ENCODE results near the gene AHNAK.
A peak's percentile ranks its signal among the peaks of the same experiment; 100 is the strongest.
"Not testable (repeated sequence)": the region's sequence is repeated elsewhere in the genome, so short reads cannot be mapped to it uniquely, and the experiment has no call there.

Gene AHNAK

GRCh38 chr11:62505059-62505439 lies 41.6 kb downstream of the AHNAK start:
- H3K27ac ChIP-seq (ENCODE audit: low read length) = no peak overlapping the region
- no peaks in the 10 kb centered on the region for H3K9me3 ChIP-seq (ENCODE audit: control insufficient read depth, low read depth, low read length)
- H3K9ac ChIP-seq (ENCODE audit: low read length) = peak overlapping the region; percentile 8
- H3K4me3 ChIP-seq (ENCODE audit: low read length) = peak overlapping the region; percentile 43
- H3K4me1 ChIP-seq (ENCODE audit: control insufficient read depth, low read depth, low read length) = peaks cover 23% of the 10 kb centered on the region
- H3K27me3 ChIP-seq (ENCODE audit: control insufficient read depth, insufficient read depth, low read length) = peaks cover 13% of the 10 kb centered on the region
- H3K36me3 ChIP-seq (ENCODE audit: control insufficient read depth, low read depth, low read length) = no peaks in the 10 kb centered on the region

GRCh38 chr11:62504158-62504973 lies 42.2 kb downstream of the AHNAK start:
- H3K4me3 ChIP-seq (ENCODE audit: low read length) = peak overlapping the region; percentile 43
- H3K36me3 ChIP-seq (ENCODE audit: control insufficient read depth, low read depth, low read length) = no peaks in the 10 kb centered on the region
- peaks cover 28% of the 10 kb centered on the region for H3K4me1 ChIP-seq (ENCODE audit: control insufficient read depth, low read depth, low read length)
- H3K27me3 ChIP-seq (ENCODE audit: control insufficient read depth, insufficient read depth, low read length) = peaks cover 13% of the 10 kb centered on the region
- no peak overlapping the region for H3K27ac ChIP-seq (ENCODE audit: low read length)
- H3K9ac ChIP-seq (ENCODE audit: low read length) = peak overlapping the region; percentile 8
- H3K9me3 ChIP-seq (ENCODE audit: control insufficient read depth, low read depth, low read length) = no peaks in the 10 kb centered on the region

GRCh38 chr11:62502030-62502730 lies 44.4 kb downstream of the AHNAK start:
- no peaks in the 10 kb centered on the region for H3K36me3 ChIP-seq (ENCODE audit: control insufficient read depth, low read depth, low read length)
- H3K4me1 ChIP-seq (ENCODE audit: control insufficient read depth, low read depth, low read length) = peaks cover 14% of the 10 kb centered on the region
- H3K27me3 ChIP-seq (ENCODE audit: control insufficient read depth, insufficient read depth, low read length) = peaks cover 13% of the 10 kb centered on the region
- no peak overlapping the region for H3K27ac ChIP-seq (ENCODE audit: low read length)
- H3K9me3 ChIP-seq (ENCODE audit: control insufficient read depth, low read depth, low read length) = no peaks in the 10 kb centered on the region
- no peak overlapping the region for H3K9ac ChIP-seq (ENCODE audit: low read length)
- H3K4me3 ChIP-seq (ENCODE audit: low read length) = no peak overlapping the region

- Histone ChIP-seq H3K36me3 (ENCODE audit: control insufficient read depth, low read depth, low read length) (no peaks in the 10 kb centered on the region), H3K9ac (ENCODE audit: low read length) (no peak overlapping the region), H3K4me3 (ENCODE audit: low read length) (no peak overlapping the region), H3K9me3 (ENCODE audit: control insufficient read depth, low read depth, low read length) (no peaks in the 10 kb centered on the region), H3K4me1 (ENCODE audit: control insufficient read depth, low read depth, low read length) (peaks cover 14% of the 10 kb centered on the region), H3K27ac (ENCODE audit: low read length) (no peak overlapping the region), H3K27me3 (ENCODE audit: control insufficient read depth, insufficient read depth, low read length) (peaks cover 13% of the 10 kb centered on the region)
Observed at GRCh38 chr11:62501432-62501891, 45.1 kb downstream of the AHNAK start.

- no peak overlapping the region for H3K9ac ChIP-seq (ENCODE audit: low read length)
- no peak overlapping the region for H3K27ac ChIP-seq (ENCODE audit: low read length)
- no peak overlapping the region for H3K4me3 ChIP-seq (ENCODE audit: low read length)
- H3K36me3 ChIP-seq (ENCODE audit: control insufficient read depth, low read depth, low read length) = no peaks in the 10 kb centered on the region
- H3K9me3 ChIP-seq (ENCODE audit: control insufficient read depth, low read depth, low read length) = no peaks in the 10 kb centered on the region
- H3K4me1 ChIP-seq (ENCODE audit: control insufficient read depth, low read depth, low read length) = peaks cover 14% of the 10 kb centered on the region
- H3K27me3 ChIP-seq (ENCODE audit: control insufficient read depth, insufficient read depth, low read length) = peaks cover 13% of the 10 kb centered on the region
Observed at GRCh38 chr11:62500650-62501030, 46.0 kb downstream of the AHNAK start.

GRCh38 chr11:62499944-62500649 lies 46.5 kb downstream of the AHNAK start:
- Histone ChIP-seq H3K9me3 (ENCODE audit: control insufficient read depth, low read depth, low read length) (no peaks in the 10 kb centered on the region), H3K9ac (ENCODE audit: low read length) (no peak overlapping the region), H3K4me1 (ENCODE audit: control insufficient read depth, low read depth, low read length) (peaks cover 12% of the 10 kb centered on the region), H3K27me3 (ENCODE audit: control insufficient read depth, insufficient read depth, low read length) (peaks cover 9% of the 10 kb centered on the region), H3K4me3 (ENCODE audit: low read length) (no peak overlapping the region), H3K36me3 (ENCODE audit: control insufficient read depth, low read depth, low read length) (no peaks in the 10 kb centered on the region), H3K27ac (ENCODE audit: low read length) (no peak overlapping the region)

GRCh38 chr11:62499311-62499943 lies 47.2 kb downstream of the AHNAK start:
- H3K36me3 ChIP-seq (ENCODE audit: control insufficient read depth, low read depth, low read length); H3K4me1 ChIP-seq (ENCODE audit: control insufficient read depth, low read depth, low read length); H3K4me3 ChIP-seq (ENCODE audit: low read length); H3K27me3 ChIP-seq (ENCODE audit: control insufficient read depth, insufficient read depth, low read length); H3K27ac ChIP-seq (ENCODE audit: low read length); H3K9ac ChIP-seq (ENCODE audit: low read length); H3K9me3 ChIP-seq (ENCODE audit: control insufficient read depth, low read depth, low read length): not testable (repeated sequence)

GRCh38 chr11:62498492-62499286 lies 47.9 kb downstream of the AHNAK start:
- peaks cover 5% of the 10 kb centered on the region for H3K4me1 ChIP-seq (ENCODE audit: control insufficient read depth, low read depth, low read length)
- H3K9me3 ChIP-seq (ENCODE audit: control insufficient read depth, low read depth, low read length) = no peaks in the 10 kb centered on the region
- H3K27me3 ChIP-seq (ENCODE audit: control insufficient read depth, insufficient read depth, low read length) = peaks cover 5% of the 10 kb centered on the region
- no peak overlapping the region for H3K9ac ChIP-seq (ENCODE audit: low read length)
- no peaks in the 10 kb centered on the region for H3K36me3 ChIP-seq (ENCODE audit: control insufficient read depth, low read depth, low read length)
- no peak overlapping the region for H3K27ac ChIP-seq (ENCODE audit: low read length)
- H3K4me3 ChIP-seq (ENCODE audit: low read length) = no peak overlapping the region

- Histone ChIP-seq H3K36me3 (ENCODE audit: control insufficient read depth, low read depth, low read length) (no peaks in the 10 kb centered on the region), H3K9me3 (ENCODE audit: control insufficient read depth, low read depth, low read length) (no peaks in the 10 kb centered on the region), H3K27ac (ENCODE audit: low read length) (no peak overlapping the region), H3K4me3 (ENCODE audit: low read length) (no peak overlapping the region), H3K27me3 (ENCODE audit: control insufficient read depth, insufficient read depth, low read length) (peaks cover 4% of the 10 kb centered on the region), H3K9ac (ENCODE audit: low read length) (no peak overlapping the region), H3K4me1 (ENCODE audit: control insufficient read depth, low read depth, low read length) (peaks cover 5% of the 10 kb centered on the region)
Observed at GRCh38 chr11:62498031-62498430, 48.6 kb downstream of the AHNAK start.

- Histone ChIP-seq H3K4me1 (ENCODE audit: control insufficient read depth, low read depth, low read length) (peaks cover 5% of the 10 kb centered on the region), H3K4me3 (ENCODE audit: low read length) (no peak overlapping the region), H3K9ac (ENCODE audit: low read length) (no peak overlapping the region)
Observed at GRCh38 chr11:62497132-62497801, 49.3 kb downstream of the AHNAK start.

More at GRCh38 chr11:62497132-62497801, 49.3 kb downstream of the AHNAK start:
- Histone ChIP-seq H3K36me3 (ENCODE audit: control insufficient read depth, low read depth, low read length) (no peaks in the 10 kb centered on the region), H3K9me3 (ENCODE audit: control insufficient read depth, low read depth, low read length) (no peaks in the 10 kb centered on the region), H3K27ac (ENCODE audit: low read length) (no peak overlapping the region), H3K27me3 (ENCODE audit: control insufficient read depth, insufficient read depth, low read length) (no peaks in the 10 kb centered on the region)

All from iPS-18a (cell line).